Measurements from ENCODE around the gene SIPA1L3. TPM values are rescaled to one million over a fixed set of nuclear protein-coding genes. Genes with fewer than 3 reads are reported as not detected.

SIPA1L3 gene
- total and polyA plus RNA-seq, 2 of the 13 experiments (the other 11 are each of a cell fraction or from before 2014, with no cell fraction given): 5.5 to 7.7 TPM

- TF ChIP-seq BCL6 (CRISPR knock-in tag; IDR thresholded peaks at IDR 0.05) (no peak), ZKSCAN1 (IDR thresholded peaks at IDR 0.05; ENCODE audit: low read length) (no peak), KDM5B (CRISPR knock-in tag; IDR thresholded peaks at IDR 0.05; ENCODE audit: borderline replicate concordance) (no peak), ZNF772 (CRISPR knock-in tag; IDR thresholded peaks at IDR 0.05) (no peak), ZNF547 (CRISPR knock-in tag; IDR thresholded peaks at IDR 0.05) (no peak), FLYWCH1 (CRISPR knock-in tag; IDR thresholded peaks at IDR 0.05) (no peak), ATF3 (CRISPR knock-in tag; IDR thresholded peaks at IDR 0.05) (no peak), THRA (CRISPR knock-in tag; IDR thresholded peaks at IDR 0.05; ENCODE audit: borderline replicate concordance) (no peak), ZNF407 (CRISPR knock-in tag; IDR thresholded peaks at IDR 0.05; ENCODE audit: not compliant biosample characterization) (no peak), HHEX (CRISPR knock-in tag; IDR thresholded peaks at IDR 0.05) (no peak), BCLAF1 (IDR thresholded peaks at IDR 0.05) (no peak), SALL1 (CRISPR knock-in tag; IDR thresholded peaks at IDR 0.05) (no peak), ZNF513 (CRISPR knock-in tag; conservative IDR thresholded peaks at IDR 0.05) (no peak), ZBTB20 (CRISPR knock-in tag; IDR thresholded peaks at IDR 0.05; ENCODE audit: borderline replicate concordance, low read depth) (no peak)
Observed at GRCh38 chr19:38194061-38194701, 287.2 kb downstream of the SIPA1L3 start (continued).
